HTERT RPE-1 (cell line): ENCODE measurements around the gene SDK2.

Source experiments
- in situ Hi-C: fragments of 300-500 bp; cut with MboI; formaldehyde crosslinking; loops from 4 replicates; pipeline ENCODE4 v1.14.3; 2020; ENCODE audit warnings: low sequenced_read_pairs

The SDK2 gene

DNA sequence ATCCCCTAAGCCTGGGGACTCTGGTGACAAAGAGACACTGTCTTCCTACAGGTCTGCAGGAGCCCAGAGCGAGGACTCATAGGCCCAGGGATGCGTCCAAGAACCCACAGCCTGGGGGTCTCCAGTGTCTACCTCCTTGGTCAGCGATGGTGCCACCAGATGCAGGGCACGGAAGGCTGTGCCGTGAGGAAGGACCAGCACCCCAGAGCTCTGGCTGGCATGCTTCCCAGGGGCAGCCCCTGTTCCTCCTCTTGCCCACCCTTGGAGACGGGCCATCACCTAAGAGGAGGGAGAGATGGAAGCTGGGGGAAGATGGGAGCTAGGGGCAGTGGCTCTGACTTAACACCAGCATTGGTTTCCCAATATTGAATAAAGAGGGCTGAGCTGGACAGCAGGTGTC, 125.2 kb downstream of the SDK2 start:
- in situ Hi-C loops, result no loop called here

DNA sequence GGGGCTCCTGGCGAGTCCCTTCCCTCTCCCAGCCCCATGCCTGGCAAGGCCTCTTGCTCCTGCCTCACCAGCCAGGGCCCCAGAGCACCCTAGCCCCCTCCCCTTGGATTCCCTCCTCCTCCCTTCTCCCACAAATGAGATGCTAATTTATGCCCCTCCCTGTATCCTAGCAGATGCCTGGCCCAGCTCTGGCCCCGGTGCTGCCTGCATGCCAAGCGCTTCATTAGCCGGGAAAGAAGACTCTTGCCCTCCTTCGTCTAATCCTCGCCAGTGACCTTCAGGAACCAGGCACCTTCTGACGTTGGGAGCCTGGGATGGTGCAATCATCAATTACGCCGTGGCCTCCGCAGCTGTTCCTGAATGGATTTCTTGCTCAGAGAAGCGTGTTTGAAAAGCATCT, 127.8 kb downstream of the SDK2 start:
- in situ Hi-C loops, result no loop called here

DNA sequence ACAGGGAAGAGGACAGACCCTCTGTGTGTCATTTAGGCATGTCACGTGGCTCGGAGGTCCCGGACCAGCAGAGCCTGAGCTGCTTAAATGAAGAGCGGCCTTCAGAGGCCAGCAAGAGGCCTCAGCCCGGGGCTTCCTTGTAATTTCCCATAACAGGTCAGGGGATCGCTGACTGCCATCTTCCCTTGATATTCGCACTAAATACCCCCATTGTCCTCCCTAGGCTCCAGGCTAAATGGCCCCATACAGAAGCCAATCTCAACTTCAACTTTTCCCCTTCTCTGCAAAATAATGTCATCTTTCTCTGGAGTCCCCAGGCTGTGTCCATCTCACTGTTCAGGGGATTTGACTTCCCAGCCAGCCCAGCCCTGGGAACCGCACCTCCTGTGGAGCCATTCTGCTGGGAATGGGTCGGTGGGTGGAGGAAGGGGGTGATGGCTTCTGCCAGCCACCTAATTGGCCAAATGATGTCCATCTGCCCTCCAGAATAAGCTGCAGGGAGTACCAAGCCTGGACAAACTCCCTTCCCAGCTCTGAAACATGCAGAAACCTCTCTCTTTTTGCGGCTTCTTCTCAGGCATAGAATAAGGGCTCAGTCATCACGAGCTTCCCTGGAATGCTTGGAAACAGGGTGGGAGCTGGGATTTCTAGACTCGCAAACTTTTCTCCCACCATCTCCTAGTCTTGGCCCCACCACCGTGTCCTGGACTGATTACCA, 129.9 kb downstream of the SDK2 start:
- in situ Hi-C loops, result no loop called here

DNA sequence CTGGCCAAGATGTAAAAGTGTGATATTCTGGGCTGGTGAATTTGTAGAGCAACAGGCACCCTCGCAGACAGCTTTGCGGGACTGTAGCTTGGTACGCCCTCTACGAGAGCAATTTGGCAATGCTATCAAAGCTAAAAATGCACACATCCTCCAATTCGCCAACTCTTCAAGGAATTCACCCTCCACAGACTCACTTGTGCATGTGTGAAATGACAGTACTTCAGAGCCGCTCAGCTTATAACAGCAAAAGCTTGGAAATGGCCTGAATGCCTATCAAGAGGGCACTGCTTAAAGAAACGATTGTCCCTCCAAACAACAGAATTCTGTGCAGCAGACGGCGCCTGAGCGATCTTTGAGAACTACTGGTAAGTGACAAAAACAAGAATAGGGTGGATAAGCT, 130.8 kb downstream of the SDK2 start:
- in situ Hi-C loops, result no loop called here

DNA sequence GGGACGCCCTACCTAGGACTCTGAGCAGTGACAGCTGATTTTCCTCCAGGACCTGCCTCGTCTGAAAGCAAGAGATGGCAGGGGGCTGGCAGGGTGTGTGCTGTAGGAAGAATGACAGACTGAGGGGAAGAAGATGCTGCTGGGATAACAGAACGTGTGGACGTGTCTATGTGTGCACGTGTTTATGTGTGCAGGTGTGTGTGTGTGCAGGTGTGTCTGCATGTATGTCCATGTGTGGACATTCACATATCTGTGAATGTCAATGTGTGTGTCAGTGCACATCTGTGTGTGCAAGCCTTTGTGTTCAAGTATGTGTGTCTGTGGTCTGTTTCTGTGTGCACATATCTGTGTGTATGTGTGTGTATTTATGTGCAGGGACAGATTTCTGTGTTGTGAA, 132.5 kb downstream of the SDK2 start:
- in situ Hi-C loops, result no loop called here

DNA sequence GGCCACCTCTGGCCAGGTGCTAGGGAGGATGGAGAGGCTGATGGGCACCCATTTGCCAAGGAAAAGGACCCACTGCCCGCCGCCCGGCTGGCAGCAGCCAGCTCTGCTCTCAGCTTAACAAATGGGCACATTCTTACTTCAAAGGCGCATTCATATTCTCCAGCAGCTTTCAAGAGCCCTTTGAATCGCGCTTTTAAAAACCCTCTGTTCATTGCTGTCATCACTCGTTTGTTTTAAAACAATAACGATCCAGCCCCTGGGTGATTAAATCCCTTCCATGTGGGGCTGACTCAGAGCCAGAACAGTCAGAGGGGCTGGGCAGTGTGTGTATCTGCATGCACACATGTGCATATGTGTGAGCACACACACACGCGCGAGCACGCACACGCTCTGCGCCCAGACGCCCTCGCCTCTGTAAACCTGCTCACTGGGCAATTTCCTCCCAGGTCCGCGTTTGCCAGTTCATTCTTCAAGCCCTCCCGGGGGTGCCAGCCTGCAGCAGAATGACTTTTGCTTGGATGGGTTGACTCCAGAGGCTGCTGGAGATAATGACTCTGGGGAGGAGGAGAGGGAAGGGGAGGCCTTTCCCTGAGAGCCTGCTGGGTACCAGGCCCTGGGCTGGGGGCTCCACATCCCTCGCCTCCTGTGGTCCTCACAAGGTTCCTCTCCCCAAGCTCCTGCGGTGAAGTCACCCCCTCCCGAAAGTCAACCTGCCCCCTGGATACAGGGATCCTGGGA, 133.1 kb downstream of the SDK2 start:
- in situ Hi-C loops, result no loop called here

DNA sequence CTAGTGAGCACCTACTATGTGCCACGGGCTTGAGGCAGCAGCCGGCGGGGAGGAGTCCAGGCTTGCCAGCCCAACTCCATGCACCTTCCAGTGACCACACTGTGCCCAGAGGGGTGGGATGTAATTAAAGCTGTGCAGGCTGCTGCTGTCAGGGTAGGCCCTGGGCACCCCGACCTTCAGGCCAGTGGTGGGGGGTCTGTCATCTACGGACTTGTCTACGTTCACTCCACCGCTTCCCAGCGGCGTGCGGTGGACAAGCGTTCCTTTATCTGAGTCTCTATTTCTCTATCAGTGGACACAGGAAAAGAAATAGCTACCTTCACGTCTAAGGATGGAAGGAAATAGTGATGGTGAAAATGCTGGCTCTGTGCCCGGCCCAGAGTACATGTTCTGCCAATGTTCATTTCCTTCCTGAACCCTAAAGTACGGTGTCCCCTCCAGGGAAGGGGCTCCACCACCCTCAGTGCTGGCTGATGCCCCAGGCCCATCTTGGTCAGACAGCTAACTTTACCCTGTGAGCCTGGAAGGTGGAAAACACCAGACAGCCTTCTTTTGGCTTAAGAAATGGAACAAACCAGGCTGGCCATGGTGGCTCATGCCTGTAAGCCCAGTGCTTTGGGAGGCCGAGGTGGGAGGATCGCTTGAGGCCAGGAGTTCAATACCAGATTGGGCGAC, 135.2 kb downstream of the SDK2 start:
- in situ Hi-C loops, result no loop called here

DNA sequence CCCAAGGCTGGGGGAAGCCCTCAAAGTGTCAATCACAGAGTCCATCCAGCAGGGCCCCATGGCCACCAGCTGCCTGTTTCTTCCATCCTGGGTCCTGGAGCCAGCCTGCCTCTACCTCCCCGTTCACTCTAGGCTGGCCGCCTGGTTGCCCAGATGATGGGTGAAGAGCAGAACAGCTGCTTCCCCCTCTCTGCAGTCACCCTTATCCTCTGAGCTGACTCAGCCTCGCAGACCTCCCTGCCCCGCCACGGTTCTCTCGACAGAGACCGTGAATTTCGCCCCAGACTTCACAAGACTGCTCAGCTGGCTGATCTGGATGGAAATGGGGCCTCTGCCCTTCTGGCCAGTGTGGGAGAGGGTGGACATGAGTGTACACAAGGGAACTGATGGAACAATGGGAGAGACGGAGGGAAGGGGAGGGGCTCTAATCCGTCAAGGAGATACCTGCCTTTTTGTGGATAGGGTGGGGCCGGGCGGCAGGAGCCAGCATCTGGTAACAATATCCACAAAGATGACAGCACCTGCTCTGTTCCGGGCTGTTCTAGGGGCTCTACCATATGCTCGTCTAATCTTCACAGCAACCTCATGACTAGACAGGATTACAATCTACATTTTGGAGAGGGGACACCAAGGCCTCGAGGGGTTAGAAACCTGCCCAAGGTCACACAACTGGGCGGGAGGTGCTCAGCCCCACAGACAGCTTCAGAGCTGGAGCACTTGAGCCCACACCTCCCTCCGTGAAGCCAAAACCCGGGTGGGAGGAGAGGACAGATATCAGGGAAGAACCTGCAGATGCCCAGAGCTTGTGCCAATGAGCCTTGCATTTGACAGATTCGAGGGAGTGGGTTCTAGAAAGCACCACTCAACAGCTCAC, 136.0 kb downstream of the SDK2 start:
- in situ Hi-C loops, result no loop called here

DNA sequence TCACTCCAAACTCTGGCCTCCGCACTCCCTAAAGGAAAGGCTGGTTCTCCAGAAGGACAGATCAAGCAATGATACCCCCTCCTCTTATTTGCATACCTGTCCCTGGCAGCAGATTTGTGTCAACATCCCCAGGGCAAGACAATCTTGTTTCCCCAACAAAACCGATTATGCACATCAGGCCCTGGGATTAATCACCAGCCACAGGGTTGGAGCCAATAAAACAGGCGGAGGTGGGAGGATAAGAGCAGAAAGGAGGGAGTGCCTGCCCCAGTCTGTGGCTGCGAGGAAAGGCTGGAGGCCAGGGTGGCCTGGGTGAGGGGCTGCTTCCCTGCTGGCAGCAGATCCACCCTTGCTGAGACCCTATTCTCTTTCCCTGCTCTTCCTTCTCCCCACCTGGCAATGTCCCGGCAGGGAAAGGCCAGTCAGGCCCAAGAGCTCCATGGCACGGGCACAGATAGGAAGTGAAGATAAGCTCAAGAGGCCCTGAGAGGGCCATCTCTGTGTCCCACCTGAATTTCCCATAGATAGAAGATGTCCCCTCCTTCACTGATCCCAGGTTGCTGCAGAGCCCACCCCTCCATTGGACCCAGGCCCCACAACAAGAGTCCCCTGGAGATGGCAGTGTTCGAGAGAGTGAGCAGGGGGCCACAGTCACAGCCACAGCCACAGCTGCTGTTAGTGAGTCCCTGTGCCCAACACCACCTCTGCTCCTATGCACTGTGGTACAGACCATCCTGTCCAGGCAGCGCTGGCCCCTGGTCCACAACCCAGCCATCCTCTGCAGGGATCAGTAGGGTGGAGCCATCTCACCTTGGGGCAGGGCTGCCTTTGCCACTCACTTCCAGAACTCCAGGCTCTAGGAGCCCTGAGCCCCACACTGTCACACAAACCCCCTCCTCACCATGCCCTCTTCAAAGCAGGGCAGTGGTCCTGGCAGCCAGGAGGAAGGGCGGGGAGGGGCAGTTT, 137.5 kb downstream of the SDK2 start:
- in situ Hi-C loops, result no loop called here

DNA sequence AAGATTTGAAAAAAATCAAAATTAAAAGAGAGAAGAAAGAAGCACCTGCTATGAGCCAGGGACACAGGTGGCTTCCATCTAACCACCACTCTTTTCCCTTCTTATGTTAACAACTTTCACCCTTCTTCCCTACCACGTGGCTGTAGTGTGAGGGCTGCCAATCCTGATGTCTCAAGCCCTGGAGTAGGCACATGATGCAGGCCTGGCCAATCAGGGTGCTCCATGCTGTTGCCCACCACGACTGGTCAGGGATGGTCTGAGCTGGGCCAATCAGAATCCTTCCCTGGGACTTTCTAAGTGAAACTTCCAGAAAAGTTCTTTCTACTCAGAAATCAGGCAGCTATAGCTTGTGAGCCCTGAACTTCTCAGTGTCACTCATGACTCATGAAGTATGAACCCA, 140.7 kb downstream of the SDK2 start:
- in situ Hi-C loops, result no loop called here

DNA sequence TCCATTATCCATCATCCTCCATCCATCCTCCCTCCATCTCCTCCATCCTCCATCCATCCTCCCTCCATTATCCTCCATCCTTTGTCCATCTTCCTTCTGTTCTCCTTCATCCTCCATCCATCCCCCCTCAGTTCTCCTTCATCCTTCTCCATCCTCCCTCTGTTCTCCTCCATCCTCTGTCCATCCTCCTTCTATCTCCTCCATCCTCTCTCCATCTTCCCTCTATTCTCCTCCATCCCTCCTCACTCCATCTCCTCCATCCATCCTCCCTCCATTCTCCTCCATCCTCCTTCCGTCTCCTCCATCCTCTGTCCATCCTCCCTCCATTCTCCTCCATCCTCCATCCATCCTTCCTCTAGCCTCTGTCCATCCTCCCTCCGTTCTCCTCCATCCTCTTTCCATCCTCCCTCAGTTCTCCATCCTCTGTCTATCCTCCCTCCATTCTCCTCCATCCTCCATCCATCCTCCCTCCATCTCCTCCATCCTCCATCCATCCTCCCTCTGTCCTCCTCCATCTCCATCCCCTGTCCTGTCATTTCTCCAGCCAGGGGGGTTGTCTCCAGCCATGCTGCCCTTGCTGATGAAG, 143.7 kb downstream of the SDK2 start:
- in situ Hi-C loops, result no loop called here

DNA sequence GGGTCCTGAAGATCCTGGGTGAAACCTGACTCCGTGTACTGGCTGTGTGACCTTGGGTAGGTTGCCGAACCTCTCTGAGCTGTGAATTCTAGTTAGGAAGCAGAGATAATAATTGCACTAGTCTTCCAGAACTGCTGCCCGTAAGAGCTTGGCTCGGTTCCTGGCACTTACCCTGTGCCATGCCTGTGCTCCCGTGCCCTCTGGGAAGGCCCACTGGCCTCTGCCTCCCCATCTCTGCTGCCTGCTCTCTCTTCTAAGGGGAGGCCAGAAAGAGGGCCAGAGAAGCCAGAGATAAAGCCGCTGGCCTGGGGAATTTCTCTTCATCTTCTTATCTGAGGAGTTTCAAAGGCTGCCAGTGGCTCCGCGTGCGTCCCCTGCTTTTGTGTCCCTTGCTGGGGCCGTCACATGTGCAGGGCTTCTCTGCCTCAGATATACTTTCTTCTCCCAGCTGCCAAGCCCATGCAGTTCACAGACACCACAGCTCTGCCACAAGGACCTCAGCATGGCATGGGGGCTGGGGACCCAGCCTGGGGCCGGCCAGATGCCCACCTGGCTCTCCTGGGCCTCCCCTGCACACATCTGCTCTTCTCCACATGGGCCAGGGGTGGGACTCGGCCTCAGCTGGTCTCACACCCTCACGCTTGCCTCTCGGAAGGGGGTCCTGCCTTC, 145.2 kb downstream of the SDK2 start:
- in situ Hi-C loops, result no loop called here

DNA sequence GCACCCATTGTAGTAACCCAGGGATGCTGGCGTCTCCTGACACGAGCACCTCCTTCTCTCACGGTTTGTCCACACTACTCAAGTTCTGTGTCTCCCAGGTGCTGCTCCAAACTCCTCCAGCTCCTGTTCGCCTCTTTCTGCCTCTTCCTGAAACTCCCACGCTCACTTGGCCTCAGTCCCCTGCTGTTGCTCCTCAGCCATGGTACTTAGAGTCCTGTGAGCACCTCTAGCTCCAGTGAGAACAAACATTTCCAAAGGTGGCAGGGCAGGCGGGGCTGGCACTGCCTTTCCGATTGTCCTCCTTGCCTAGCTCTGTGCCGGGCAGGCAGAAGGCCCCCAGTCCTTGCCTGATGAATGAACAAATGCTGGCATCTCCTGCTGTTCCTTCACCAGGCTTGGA, 146.1 kb downstream of the SDK2 start:
- in situ Hi-C loops, result no loop called here

DNA sequence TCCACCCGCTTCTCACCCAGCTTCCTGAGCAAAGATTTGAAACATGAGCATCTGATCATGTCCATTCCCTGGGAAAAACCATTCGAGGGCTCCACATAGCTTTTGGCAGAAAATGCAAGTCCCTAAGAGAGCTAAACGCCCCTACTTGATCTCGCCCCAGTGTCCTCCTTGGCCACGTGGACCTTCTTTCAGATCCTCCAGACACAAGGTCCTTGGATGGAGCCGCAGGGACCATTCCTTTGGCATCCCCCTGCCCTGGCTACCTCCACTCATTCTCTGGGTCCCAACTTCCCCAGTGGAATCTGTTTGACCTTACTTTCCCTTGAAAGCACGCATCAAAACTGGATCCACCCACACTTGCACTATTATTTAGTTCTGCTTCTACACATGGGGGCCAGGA, 146.5 kb downstream of the SDK2 start:
- in situ Hi-C loops, result no loop called here

DNA sequence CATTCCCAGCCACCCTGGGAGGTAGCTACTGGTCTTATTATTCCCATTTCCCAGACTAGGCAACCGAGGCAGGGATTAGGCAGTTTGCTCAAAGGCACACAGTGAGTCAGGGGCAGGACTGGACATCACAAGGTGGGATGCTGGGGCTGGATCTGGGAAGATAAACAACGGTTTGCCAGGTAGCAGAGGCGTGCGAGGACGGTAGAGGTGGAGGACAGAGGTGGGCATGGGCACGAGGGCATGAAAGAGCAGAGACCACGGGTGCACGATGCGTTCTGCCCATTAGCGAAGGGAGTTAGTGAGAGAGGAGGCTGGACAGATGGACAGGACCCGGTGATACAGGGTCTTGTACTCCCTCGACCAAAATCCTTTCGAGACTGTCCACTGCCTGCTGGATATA, 148.0 kb downstream of the SDK2 start:
- in situ Hi-C loops, result no loop called here

DNA sequence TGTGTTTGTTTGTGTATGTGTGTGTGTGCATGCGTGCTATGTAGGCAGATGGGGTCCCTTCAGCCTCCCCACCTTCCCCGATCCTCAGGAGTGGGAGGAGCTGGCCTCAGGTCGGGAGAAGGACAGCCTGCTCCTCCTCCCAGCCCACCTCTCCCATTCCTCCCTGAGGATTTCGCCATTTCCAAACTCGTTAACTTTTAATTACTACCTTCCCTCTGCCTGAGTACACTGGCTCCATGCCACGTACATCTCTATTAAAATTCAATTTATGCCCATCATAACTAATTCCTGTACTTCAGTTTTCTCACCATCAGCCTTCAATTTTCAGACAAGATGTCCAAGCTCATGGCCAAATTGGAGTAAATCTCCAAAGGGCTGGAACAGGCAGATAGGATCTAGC, 148.6 kb downstream of the SDK2 start:
- in situ Hi-C loops, result no loop called here

DNA sequence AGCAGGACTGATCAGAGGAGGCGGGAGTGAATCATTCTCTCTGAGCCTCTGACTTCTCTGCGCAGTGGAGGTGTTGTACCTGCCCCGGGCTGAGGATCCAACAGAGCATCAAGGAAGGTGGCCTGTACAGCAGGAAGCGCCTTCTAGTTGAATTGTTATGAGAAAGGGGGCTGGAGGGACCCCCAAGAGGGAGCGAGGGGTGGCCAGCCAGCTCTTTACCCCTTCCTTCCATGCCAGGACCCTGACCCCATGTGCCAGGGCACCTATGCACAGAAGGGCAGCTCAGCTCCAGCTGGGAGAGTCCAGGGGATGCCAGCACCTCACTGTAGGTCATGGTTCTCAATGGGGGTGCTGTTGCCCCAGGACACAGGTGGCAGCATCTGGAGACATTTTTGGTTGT, 149.3 kb downstream of the SDK2 start:
- in situ Hi-C loops, result no loop called here

DNA sequence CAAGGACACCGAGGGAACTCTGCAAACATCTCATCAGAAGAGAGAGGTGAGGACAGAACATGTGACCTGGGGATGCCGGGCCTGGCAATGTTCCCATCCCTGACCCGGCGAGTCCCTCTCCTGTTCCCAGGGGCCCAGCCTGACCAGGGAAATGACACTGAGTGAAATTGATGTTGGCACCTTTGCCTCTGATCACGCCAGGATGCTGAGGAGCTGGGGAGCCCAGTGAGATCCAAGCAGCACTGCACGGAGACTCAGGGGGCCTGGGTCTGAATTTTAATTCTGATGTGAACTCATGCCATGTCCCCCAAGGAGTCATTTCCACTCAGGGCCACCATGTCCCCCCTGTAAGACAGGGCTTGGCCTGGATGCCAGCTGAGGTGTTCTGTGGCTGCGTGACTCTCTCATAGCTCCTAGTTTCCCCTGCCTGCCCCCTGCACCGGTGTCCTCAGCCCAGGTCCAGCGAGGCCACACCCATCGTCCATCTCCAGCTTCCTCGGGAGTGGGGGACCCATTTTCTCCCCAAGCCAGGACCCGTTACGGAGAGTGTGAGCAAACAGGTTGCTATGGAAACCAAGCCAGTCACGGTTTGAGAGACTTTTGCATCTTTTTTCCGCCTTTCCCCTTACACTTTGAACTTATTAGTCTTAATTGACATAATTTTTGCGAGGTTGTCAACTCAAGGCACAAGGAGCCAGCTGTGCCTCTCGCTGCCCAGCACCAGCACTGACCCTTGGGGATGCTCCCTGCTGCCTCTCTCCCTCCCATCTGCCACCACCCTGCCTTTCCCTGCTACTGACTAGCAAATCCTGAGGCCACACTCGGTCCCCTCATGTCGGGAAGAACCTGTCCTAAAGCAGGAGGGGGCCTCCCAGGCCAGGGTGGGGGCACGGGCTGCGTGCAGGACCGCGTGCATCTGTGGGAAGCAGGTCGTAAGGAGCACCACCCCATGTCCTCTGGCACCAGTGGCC, 150.0 kb downstream of the SDK2 start:
- in situ Hi-C loops, result no loop called here
